ENCODE data around the gene NCAM1.

- TF ChIP-seq, protein P1, sequence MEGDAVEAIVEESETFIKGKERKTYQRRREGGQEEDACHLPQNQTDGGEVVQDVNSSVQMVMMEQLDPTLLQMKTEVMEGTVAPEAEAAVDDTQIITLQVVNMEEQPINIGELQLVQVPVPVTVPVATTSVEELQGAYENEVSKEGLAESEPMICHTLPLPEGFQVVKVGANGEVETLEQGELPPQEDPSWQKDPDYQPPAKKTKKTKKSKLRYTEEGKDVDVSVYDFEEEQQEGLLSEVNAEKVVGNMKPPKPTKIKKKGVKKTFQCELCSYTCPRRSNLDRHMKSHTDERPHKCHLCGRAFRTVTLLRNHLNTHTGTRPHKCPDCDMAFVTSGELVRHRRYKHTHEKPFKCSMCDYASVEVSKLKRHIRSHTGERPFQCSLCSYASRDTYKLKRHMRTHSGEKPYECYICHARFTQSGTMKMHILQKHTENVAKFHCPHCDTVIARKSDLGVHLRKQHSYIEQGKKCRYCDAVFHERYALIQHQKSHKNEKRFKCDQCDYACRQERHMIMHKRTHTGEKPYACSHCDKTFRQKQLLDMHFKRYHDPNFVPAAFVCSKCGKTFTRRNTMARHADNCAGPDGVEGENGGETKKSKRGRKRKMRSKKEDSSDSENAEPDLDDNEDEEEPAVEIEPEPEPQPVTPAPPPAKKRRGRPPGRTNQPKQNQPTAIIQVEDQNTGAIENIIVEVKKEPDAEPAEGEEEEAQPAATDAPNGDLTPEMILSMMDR (IDR thresholded peaks at IDR 0.05; ENCODE audit: borderline replicate concordance, extremely low read depth, low read length, poor library complexity, severe bottlenecking), result no peak
- TF ChIP-seq EZH2 (IDR thresholded peaks at IDR 0.05; ENCODE audit: borderline replicate concordance, low read depth, low read length, severe bottlenecking), result no peak
Measured at GRCh38 chr11:113272927-113273615, 311.9 kb downstream of the NCAM1 start.
